OCI-LY7 (cell line): ENCODE data around the gene AHCYL1. TPM values are rescaled to one million over a fixed set of nuclear protein-coding genes. Genes with fewer than 3 reads are reported as not detected.

Experiments
- BruUV-seq: library from RNA; stranded (reverse); fragments of 400-500 nt; replicated peaks from 2 replicates; lab custom pipeline; 2021; lab: Mats Ljungman, UMichigan
- CTCF ChIA-PET: fragments of 300-600 bp; sonication (Branson Sonifier 250); formaldehyde crosslinking; loops from one replicate; lab custom pipeline; 2022; ENCODE audit warnings: antibody characterized with exemption; ENCODE audit not compliant: unreplicated experiment; lab: Charles Lee
- POLR2A ChIA-PET: fragments of 300-600 bp; sonication (Branson Sonifier 250); formaldehyde crosslinking; loops from one replicate; lab custom pipeline; 2022; ENCODE audit warnings: antibody characterized with exemption; lab: Charles Lee
- DNase-seq: peaks from one replicate; pipeline ENCODE4 v3.0.0-alpha.2; 2015; ENCODE audit warnings: low spot score
- H2AFZ ChIP-seq: fragments of 200-600 bp; sonication (generic), shearing (Covaris generic); 2 replicates; pipeline ENCODE4 v1.6.1; 2014; ENCODE audit warnings: mild to moderate bottlenecking, antibody characterized with exemption, low read length, moderate library complexity
- H3K27ac ChIP-seq: fragments of 200-600 bp; sonication (generic); 2 replicates; pipeline ENCODE4 v1.5.1; 2014; ENCODE audit warnings: mixed run types, low read depth, mild to moderate bottlenecking, moderate library complexity, low read length, inconsistent platforms; ENCODE audit not compliant: poor library complexity, severe bottlenecking
- H3K36me3 ChIP-seq: fragments of 200-600 bp; sonication (generic); 2 replicates; pipeline ENCODE4 v1.6.1; 2014; ENCODE audit warnings: mild to moderate bottlenecking, antibody characterized with exemption, low read length, moderate library complexity, mixed read lengths; ENCODE audit not compliant: insufficient read depth
- H3K4me1 ChIP-seq: fragments of 200-600 bp; sonication (generic); 2 replicates; pipeline ENCODE4 v1.5.1; 2014; ENCODE audit warnings: mild to moderate bottlenecking, low read length; ENCODE audit not compliant: insufficient read depth, poor library complexity, severe bottlenecking
- H3K4me2 ChIP-seq: fragments of 200-600 bp; sonication (generic); 2 replicates; pipeline ENCODE4 v1.6.1; 2014; ENCODE audit warnings: mild to moderate bottlenecking, low read length
- H3K4me3 ChIP-seq: fragments of 200-600 bp; sonication (generic); 2 replicates; pipeline ENCODE4 v1.5.1; 2014; ENCODE audit warnings: mild to moderate bottlenecking, low read depth, low read length; ENCODE audit not compliant: poor library complexity, severe bottlenecking
- H3K79me2 ChIP-seq: fragments of 200-600 bp; sonication (generic); 2 replicates; pipeline ENCODE4 v1.6.1; 2016; ENCODE audit warnings: low read depth, mild to moderate bottlenecking, low read length, moderate library complexity, mixed read lengths; ENCODE audit not compliant: insufficient read depth
- H3K9me2 ChIP-seq: fragments of 200-600 bp; sonication (generic); 2 replicates; pipeline ENCODE4 v1.6.1; 2016; ENCODE audit warnings: mild to moderate bottlenecking, low read length, mixed read lengths; ENCODE audit not compliant: insufficient read depth
- H3K9me3 ChIP-seq: fragments of 200-600 bp; sonication (generic); 2 replicates; pipeline ENCODE4 v1.6.1; 2014; ENCODE audit warnings: mild to moderate bottlenecking, mixed run types, low read length, mixed read lengths
- H4K20me1 ChIP-seq: fragments of 200-600 bp; sonication (generic); 2 replicates; pipeline ENCODE4 v1.6.1; 2014; ENCODE audit warnings: mild to moderate bottlenecking, antibody characterized with exemption, low read length, moderate library complexity, mixed read lengths; ENCODE audit not compliant: insufficient read depth
- EZH2phosphoT487 ChIP-seq: fragments of 200-600 bp; sonication (generic); IDR thresholded peaks from 2 replicates; pipeline ENCODE4 v1.6.1; 2018; ENCODE audit warnings: low read depth, borderline replicate concordance, mild to moderate bottlenecking, mixed run types, antibody characterized with exemption, low read length, moderate library complexity, mixed read lengths
- intact Hi-C: fragments of 100-400 bp; cut with micrococcal nuclease; formaldehyde crosslinking; loops from one replicate; pipeline ENCODE4 v1.10.0; 2022; ENCODE audit not compliant: unreplicated experiment
- total RNA-seq, 2 experiments: library from RNA; depleted of rRNA in 1 of 2; stranded (reverse); fragments of >200 nt in 1 of 2; shearing (Covaris generic) in 1 of 2; gene quantifications; 2 replicates each; pipeline ENCODE4 v1.2.3, GENCODE V29; 2014 to 2022
- TF ChIP-seq, protein P1 (sequence below): fragments of 200-600 bp; sonication (generic); conservative IDR thresholded peaks from 2 replicates; pipeline ENCODE4 v1.5.1; 2014; ENCODE audit warnings: mild to moderate bottlenecking, antibody characterized with exemption, low read length, moderate library complexity, mixed read lengths

AHCYL1 gene
- total RNA-seq, 2 experiments from 2014 or later, result 20.5 to 45.5 TPM

GRCh38 chr1:110058591-110058990, 74.0 kb downstream of the AHCYL1 start:
- no peaks in the 10 kb centered on the region for H3K9me2 ChIP-seq
- ChIA-PET CTCF (interaction anchor here (0.9 kb wide), 1 partner anchor 23 kb away, joined by 3 read pairs; no protein-coding TSS in a partner anchor), POLR2A (interaction anchor here (0.6 kb wide), 1 partner anchor 47 kb away, joined by 3 read pairs; no protein-coding TSS in a partner anchor)
- TF ChIP-seq, protein P1, sequence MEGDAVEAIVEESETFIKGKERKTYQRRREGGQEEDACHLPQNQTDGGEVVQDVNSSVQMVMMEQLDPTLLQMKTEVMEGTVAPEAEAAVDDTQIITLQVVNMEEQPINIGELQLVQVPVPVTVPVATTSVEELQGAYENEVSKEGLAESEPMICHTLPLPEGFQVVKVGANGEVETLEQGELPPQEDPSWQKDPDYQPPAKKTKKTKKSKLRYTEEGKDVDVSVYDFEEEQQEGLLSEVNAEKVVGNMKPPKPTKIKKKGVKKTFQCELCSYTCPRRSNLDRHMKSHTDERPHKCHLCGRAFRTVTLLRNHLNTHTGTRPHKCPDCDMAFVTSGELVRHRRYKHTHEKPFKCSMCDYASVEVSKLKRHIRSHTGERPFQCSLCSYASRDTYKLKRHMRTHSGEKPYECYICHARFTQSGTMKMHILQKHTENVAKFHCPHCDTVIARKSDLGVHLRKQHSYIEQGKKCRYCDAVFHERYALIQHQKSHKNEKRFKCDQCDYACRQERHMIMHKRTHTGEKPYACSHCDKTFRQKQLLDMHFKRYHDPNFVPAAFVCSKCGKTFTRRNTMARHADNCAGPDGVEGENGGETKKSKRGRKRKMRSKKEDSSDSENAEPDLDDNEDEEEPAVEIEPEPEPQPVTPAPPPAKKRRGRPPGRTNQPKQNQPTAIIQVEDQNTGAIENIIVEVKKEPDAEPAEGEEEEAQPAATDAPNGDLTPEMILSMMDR, result no peak
- no peak for TF ChIP-seq EZH2phosphoT487
- no peak for DNase-seq
- no peak overlapping the region for H3K4me3 ChIP-seq
- peaks cover 45% of the 10 kb centered on the region for H3K36me3 ChIP-seq
- intact Hi-C loops, result no loop called here
- H3K9me3 ChIP-seq, result no peaks in the 10 kb centered on the region
- H3K27ac ChIP-seq, result no peak overlapping the region
- H3K4me1 ChIP-seq, result no peaks in the 10 kb centered on the region
- no peak overlapping the region for H3K4me2 ChIP-seq
- H4K20me1 ChIP-seq, result no peaks in the 10 kb centered on the region
- H2AFZ ChIP-seq, result no peak overlapping the region
- no peaks in the 10 kb centered on the region for H3K79me2 ChIP-seq
- no TSS peak for BruUV-seq

DNA sequence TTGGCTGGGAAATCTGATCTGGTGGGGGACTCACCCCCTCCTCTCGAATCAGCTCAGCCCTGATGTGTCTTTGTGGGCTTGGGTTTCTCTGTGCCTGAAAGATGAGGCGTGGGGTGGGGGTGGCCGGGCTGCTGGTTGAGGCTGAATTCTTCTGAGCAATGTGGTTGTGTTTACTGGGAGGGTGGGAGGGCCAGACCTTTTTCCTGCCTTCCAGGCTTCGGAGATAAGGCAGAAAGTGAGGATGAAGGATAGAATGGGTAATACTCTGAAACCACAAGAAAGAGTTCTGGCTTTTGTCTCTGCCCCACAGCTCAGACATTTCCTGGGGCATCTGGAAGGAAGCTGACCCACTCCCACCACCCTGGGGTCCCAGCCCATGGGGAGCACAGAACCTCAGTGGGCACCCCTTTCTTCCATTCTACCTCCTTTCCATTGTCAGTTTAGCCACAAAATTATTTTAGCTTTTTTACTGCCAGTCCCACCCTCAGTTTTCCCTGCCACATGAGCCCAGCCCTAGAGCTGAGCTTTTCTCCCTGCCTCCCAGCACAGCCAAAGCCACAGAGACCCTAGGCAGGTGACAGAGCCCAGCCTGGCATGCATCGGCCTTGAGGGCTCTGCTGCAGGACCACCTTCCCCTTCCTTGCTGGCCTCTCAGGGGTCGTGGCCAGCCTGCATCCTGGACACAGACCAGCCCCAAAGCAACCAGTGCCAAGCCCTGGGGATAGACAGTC, 74.7 kb downstream of the AHCYL1 start:
- H3K9me2 ChIP-seq, result no peaks in the 10 kb centered on the region
- no peaks in the 10 kb centered on the region for H4K20me1 ChIP-seq
- no peak for DNase-seq
- TF ChIP-seq EZH2phosphoT487, result no peak
- TF ChIP-seq, protein P1, result no peak
- H3K79me2 ChIP-seq, result no peaks in the 10 kb centered on the region
- CTCF ChIA-PET, result interaction anchor here (0.9 to 1.3 kb wide), 2 partner anchors 22 to 29 kb away, joined by 3 to 6 read pairs; no protein-coding TSS in a partner anchor
- intact Hi-C loops, result no loop called here
- no TSS peak for BruUV-seq
- no peak overlapping the region for H2AFZ ChIP-seq
- H3K4me3 ChIP-seq, result no peak overlapping the region
- H3K9me3 ChIP-seq, result no peaks in the 10 kb centered on the region
- POLR2A ChIA-PET, result interaction anchor here (0.5 to 0.6 kb wide), 2 partner anchors 14 to 47 kb away, joined by 3 read pairs; no protein-coding TSS in a partner anchor
- peaks cover 38% of the 10 kb centered on the region for H3K36me3 ChIP-seq
- no peaks in the 10 kb centered on the region for H3K4me1 ChIP-seq
- no peak overlapping the region for H3K4me2 ChIP-seq
- H3K27ac ChIP-seq, result no peak overlapping the region
